Measurements from ENCODE around the gene CREB5. TPM values are rescaled to one million over a fixed set of nuclear protein-coding genes. Genes with fewer than 3 reads are reported as not detected.
"Not testable (repeated sequence)": the region's sequence is repeated elsewhere in the genome, so short reads cannot be mapped to it uniquely, and the experiment has no call there.

CREB5 gene
- 7.7 TPM for polyA plus RNA-seq (2013, experiment 1 of 2; ENCODE audit: insufficient read length)
- polyA plus RNA-seq (2013, experiment 2 of 2; ENCODE audit: insufficient read length), result 10.0 TPM

GRCh38 chr7:28411876-28412662, at the start of gene CREB5:
CREB5 (plus strand) TSS chr7:28412518; CDS start chr7:28412915, 397 bp downstream.
- no peak for DNase-seq

GRCh38 chr7:28362812-28363211, 49.5 kb upstream of the CREB5 start:
- DNase-seq, result no peak

- DNase-seq, result no peak
These were observed 48.2 kb upstream of the CREB5 start for GRCh38 chr7:28364082-28364481.

GRCh38 chr7:28369523-28369922, 42.8 kb upstream of the CREB5 start:
- no peak for DNase-seq

GRCh38 chr7:28371846-28372245, 40.5 kb upstream of the CREB5 start:
- DNase-seq, result no peak

- DNase-seq, result no peak
These were observed 38.3 kb upstream of the CREB5 start for GRCh38 chr7:28373990-28374389.

- no peak for DNase-seq
These were observed 36.6 kb upstream of the CREB5 start for GRCh38 chr7:28375729-28376128.

GRCh38 chr7:28376634-28377033, 35.7 kb upstream of the CREB5 start:
- DNase-seq, result no peak

GRCh38 chr7:28378574-28379149, 33.7 kb upstream of the CREB5 start:
- DNase-seq, result no peak

GRCh38 chr7:28381466-28381865, 30.9 kb upstream of the CREB5 start:
- no peak for DNase-seq

GRCh38 chr7:28382144-28382543, 30.2 kb upstream of the CREB5 start:
- DNase-seq, result no peak

- no peak for DNase-seq
These were observed 28.3 kb upstream of the CREB5 start for GRCh38 chr7:28383975-28384374.

- peak; percentile 75 for DNase-seq
These were observed 22.6 kb upstream of the CREB5 start for GRCh38 chr7:28389504-28390395.

GRCh38 chr7:28390426-28390825, 21.9 kb upstream of the CREB5 start:
- no peak for DNase-seq

GRCh38 chr7:28392289-28392688, 20.0 kb upstream of the CREB5 start:
- no peak for DNase-seq

GRCh38 chr7:28395404-28395803, 16.9 kb upstream of the CREB5 start:
- DNase-seq, result no peak

GRCh38 chr7:28395831-28396230, 16.5 kb upstream of the CREB5 start:
- peak; percentile 32 for DNase-seq

- DNase-seq, result no peak
These were observed 15.2 kb upstream of the CREB5 start for GRCh38 chr7:28397141-28397540.

GRCh38 chr7:28400838-28401360, 11.4 kb upstream of the CREB5 start:
- no peak for DNase-seq

GRCh38 chr7:28401567-28401966, 10.8 kb upstream of the CREB5 start:
- not testable (repeated sequence) for DNase-seq

- DNase-seq, result peak; percentile 98
These were observed 6.7 kb upstream of the CREB5 start for GRCh38 chr7:28405662-28406061.

GRCh38 chr7:28406192-28406591, 6.1 kb upstream of the CREB5 start:
- peak; percentile 58 for DNase-seq

- peak; percentile 57 for DNase-seq
These were observed 4.7 kb upstream of the CREB5 start for GRCh38 chr7:28407651-28408050.

Measured in fibroblast of skin of scalp (primary cell).